Activated T-helper 9 cell treated with anti-CD3 and anti-CD28 coated beads, Interleukin-2, amount 50 U/mL, for 16 hours (primary cell): Measurements from ENCODE around the gene HOXA9.

ENCODE experiments used
- DNase-seq: peaks from one replicate; pipeline ENCODE4 v3.0.0-alpha.2; 2020; ENCODE audit warnings: low read depth

HOXA9 gene

DNA sequence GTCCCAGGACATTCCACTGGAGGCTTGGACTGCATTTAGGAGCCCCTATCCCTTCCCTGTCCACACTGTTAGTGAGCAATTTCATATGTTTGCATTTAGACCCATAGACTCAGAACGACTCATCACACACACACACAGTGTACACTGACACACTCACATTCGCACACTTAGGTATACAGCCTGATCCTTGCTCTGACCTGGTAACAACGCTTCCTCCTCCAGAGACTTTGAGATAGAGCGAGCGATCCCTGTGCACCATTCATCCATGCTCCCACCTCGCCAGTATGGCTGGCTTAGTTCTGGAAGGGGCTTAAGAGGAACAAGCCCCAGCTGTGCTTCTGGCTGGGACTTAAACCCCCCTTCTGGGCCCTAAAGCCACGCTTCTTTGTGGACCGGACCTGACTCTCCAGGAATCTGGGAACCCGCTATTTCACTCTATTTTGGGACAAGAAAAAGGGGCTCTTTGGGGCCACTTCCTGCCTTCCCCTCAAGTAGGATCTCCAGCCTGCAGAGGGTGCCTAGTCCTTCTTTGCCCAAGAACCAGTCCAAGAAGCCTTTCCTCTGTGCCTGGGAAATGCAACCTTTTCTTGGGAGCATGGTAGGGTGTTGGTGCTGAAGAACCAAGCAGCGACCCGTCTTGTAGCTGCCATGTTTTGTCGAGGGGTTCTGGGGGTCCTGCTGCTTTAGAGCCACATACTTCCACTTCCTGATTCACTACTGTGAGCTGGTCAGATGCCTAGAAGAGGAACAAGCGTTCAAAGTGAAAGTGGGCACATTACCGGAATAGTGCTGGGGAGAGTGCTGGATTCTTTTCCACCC is 35.6 kb upstream of the HOXA9 start:
- DNase-seq: no peak

DNA sequence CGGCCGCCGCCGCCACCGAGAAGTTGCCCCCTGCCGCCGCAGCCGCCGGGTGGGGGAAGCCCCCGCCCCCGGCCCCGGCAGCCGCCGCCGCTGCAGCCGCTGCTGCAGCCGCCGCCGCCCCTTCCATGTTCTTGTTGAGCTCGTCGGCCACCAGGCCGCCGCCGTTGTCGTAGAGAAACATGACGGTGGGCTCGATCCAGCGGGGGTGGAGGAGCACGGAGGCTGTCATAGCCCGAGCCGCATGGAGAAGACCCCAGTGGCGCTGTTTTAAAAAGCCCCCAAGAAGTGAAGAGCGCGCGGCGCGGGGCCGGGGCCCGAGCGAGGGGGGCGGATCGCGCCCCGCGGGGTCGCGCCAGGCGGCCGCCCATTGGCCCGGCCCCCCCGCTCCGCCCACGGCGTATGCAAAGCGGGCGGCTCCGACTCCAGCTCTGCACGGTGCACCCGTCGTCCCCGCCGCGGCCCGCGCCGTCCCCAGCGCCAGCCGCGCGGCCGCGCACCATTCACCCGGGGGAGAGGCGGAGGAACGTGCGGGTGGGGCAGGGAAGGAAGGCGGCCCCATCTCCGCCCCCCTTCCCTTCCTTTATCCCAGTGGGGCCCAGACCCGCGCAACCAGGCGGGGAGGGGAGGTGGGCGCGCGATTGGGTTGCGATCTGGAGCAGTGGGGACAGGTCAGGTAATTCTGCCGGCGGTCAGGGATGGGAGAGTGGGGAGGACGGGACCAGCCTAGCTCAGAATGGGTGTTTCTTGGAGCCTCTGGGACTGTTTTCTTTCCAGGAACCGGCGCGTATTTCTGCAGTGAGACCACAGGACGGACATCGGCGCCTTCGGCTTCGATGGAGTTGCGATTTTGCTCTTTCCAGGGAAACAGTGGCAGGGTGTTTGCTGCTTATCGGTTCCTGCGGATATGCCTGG is 34.8 kb upstream of the HOXA9 start, which contains the start of gene HOXA13:
TSS of gene HOXA13 (minus strand) at position 243 of the 912 bp plus-strand sequence. CDS start at position 229, 14 bp downstream.
- DNase-seq: no peak

DNA sequence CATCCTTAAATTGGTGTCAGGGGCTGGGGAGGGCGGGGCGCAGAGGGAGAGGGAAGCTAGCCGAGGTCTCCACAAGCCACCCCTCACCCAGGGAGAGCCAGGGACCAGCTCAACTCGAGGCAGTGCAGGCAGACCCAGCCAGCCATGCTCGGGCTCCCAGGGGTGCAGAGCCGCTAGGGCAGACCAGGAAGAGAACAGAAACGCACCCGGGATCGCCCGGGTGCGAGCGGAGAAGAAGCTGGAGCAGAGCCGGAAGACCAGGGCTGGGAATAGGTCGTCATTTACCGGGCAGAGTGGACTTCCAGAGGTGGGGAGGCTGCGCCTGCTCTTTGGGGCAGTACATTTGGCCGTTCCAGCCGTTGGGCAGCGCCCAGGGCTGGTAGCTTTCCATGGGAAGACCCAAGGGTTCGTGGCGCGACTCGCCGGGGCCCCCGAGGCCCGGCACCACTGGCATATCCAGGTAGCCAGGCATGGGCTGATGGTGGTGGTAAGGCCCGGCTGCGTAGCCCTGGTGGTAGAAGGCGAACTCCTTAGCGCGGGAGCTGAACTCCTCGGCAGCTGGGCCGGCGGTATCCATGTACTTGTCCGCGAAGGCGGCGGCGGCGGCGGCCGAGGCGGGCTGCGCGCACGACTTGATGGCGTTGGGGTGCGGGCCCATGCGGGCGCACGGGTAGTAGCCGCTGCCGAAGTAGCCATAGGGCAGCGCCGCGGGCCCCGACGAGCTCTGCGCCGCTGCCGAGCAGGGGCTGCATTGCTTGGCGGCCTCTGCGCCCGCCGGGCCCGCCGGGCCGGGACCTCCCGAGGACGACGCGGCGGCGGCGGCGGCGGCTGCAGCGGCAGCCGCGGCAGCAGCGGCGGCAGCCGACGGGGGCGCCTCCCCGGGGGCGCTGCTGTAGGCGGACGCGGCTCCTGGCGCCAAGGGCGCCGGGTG is 33.8 kb upstream of the HOXA9 start:
- no peak for DNase-seq

DNA sequence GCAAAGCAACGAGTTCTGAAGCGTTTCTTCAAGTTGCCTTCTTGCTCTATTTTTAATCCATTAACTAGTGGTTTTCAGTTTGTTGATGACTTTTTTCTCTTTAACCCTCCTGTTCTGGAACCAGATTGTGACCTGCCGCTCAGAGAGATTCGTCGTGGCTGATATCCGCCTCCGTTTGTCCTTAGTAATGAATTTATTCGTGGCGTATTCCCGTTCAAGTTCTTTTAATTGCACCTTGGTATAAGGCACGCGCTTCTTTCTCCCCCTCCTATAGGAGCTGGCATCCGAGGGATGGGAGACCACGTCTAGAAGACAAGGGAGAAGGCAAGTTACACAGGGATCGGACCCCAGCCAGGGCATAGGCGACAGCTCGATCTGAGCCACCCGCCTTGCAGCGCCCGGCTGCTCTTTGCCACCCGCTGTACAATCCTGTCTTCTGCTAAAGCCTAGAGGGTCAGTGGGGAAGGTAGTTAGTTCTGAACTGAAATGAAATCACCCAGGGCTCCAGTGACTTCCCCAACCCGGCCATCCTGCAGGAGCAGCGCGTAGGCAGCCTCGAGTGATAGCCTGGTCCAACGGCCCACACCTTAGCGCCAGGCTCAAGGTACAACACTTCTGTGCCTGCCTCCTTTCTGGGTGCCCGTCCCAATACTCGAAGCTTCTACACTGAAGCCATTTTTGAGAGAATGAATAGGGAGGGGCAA is 33.0 kb upstream of the HOXA9 start:
- DNase-seq: no peak

DNA sequence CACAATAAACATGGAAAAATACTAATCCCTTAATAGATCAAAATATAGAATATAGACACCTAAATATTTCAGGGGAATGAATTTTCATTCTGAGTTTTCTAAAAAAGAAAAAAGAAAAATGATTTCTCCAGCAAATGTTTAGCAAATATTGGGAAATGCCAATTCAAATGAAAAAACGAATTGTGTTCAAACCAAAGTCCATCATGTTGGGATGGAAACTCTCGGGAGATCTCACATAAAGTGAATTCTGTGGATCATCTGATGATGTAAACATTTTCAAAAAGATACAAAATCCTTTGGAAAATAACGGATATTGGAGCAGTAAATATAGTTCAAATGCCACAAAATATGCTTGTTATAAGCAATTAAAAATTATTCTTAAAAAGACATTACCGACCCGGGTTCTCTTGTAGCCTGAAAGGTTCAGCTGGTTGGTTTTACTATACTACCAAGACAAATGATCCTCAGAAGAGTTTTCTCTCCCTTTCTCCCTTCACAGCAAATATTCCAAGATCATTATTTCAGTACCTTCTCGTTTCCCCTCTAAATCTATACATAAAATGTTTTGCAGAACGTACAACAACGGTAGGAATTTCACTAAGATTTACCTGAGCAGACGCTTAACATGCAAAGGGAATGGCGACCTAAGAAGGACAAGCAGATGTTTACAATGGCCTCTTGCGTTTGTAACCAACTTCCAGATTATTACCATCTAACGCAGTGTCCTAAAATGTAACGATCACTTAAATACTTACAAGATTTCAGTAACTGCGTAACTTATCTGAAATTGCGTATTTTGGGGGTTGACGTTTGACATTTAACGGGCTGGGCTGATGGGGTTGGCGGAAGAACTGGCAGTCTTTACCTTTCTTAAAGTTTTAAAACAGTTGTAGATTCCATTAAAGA is 32.1 kb upstream of the HOXA9 start:
- no peak for DNase-seq

- peak; percentile 71 for DNase-seq
These were observed 31.0 kb upstream of the HOXA9 start for GRCh38 chr7:27196287-27196767.

GRCh38 chr7:27194686-27195379 is 29.5 kb upstream of the HOXA9 start:
- no peak for DNase-seq

DNA sequence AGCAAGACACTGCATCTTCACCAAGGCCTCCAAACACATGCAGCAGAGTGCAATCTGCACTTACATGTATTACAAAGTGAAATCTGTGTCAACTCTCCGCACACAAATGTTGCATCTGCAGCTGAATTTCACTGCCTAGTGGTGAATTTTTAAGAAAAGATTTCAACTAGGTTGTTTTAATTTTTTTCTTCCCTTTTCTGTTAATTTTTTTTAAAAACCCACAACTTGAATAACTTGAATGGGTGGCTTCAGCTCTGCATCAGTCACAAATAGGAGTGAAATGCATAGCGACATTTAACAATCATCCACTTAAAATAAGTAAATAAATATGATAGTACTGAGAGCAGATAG is 28.6 kb upstream of the HOXA9 start:
- no peak for DNase-seq

DNA sequence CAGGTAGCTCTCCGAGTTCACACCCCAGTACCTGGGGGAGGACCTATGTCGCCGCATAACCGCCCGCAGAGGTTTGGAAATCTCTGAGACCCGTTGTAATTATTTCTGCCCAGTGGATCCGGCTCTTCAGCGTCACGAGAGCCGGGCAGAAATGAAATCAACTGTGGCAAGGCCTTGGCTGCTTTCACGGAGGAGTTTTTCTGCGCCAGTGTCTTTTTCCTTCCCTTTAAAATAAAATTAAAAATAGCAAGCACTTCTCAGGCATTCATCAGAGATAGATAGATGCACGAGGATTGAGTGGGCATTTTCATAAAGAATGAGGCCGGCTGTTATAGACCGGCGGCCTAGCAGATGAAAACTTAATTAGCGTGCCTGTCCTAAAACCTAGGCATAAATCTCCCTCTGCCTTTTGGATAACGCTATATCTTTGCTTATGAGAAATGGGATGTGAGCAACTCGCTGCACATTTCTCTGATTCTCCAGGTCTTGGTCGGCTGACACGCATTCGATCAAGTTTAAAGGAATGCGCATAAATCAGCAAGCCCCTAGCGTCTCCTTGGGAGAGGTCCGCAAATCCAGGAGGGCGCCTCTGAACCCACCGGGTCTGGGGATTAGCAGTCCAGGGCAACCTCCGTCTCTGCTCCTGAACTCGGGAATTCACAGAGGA is 28.1 kb upstream of the HOXA9 start:
- DNase-seq: no peak

- no peak for DNase-seq
These were observed 27.4 kb upstream of the HOXA9 start for GRCh38 chr7:27192546-27193334.

DNA sequence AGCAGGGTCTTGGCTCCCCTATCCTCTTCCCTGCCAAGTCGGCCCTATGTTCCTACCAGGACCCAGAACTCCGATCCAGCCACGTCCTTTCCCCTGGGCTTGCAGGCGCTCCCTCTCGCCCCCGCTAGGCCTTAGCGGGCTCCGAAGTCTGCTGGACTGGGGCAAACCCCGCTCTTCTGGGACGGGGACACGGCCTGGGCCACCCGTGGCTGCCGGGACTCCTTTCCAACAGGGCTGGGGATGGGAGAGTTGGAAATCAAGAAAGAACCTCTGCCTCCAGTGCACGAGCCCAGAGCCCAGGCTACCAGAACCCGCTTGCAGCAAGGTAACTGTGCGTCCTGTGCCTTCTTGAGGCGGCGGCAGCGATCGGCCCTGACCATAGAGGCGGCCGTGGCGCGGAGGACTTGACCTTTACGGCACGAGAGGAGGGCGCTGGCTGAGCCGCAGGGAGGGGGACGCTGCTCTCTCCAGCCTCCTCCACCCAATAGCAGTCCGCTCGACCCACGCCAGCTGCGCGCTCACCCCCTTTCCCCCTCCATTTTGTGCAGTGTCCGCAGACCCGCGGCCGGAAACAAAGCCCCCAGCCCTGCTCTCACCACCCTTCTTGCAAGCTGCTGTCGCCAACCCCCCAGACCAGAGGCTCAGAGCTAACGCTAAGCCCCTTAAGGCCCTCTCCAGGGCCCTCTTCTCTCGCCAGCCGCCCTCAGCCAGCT is 26.7 kb upstream of the HOXA9 start:
- no peak for DNase-seq

GRCh38 chr7:27191161-27191731 is 25.9 kb upstream of the HOXA9 start:
- no peak for DNase-seq

DNA sequence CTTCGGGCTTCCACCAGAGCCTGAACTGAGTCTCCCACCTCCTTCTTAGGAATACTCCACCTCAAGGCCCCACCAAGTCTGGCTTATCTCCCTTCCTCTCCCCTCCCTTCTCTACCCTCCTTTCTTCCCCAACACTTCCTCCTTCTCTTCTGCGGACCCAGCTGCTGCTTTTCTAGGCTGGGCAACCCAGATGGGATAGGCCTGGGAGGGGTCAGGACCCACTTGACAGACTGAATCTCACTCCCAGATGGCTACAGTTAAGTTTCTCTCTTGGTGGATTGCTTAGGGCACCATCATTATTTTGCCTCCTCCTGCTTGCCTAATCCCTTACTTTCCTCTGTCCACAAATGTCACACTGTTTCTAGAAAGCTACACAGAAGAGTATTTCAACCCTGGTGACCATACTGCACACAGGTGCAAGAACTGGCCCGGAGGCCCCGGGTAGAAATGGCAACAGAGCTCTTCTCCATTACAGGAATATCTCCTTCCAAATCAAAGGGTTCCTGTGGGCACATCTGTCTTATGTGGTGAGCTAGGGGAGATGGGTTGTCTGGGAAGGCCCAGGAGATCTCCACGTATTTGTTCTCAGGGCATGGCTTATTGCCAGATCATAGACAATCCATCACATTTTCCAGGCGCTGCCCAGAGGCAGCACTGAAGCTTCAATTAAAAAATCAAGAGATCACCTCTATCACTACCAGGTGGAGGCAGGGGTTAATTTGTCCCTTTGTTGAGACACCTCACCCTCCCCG is 24.8 kb upstream of the HOXA9 start:
- no peak for DNase-seq

GRCh38 chr7:27189295-27189996 is 24.1 kb upstream of the HOXA9 start:
- no peak for DNase-seq

GRCh38 chr7:27188386-27189294 is 23.3 kb upstream of the HOXA9 start:
- no peak for DNase-seq
